HG03066 (cell line): ENCODE results near the gene TSGA10IP.

Source experiments
- ATAC-seq: cut with Tn5 transposase; IDR thresholded peaks from one replicate; pipeline ENCODE4 v1.9.1; 2021; ENCODE audit warnings: low read depth; ENCODE audit not compliant: unreplicated experiment

TSGA10IP gene

DNA sequence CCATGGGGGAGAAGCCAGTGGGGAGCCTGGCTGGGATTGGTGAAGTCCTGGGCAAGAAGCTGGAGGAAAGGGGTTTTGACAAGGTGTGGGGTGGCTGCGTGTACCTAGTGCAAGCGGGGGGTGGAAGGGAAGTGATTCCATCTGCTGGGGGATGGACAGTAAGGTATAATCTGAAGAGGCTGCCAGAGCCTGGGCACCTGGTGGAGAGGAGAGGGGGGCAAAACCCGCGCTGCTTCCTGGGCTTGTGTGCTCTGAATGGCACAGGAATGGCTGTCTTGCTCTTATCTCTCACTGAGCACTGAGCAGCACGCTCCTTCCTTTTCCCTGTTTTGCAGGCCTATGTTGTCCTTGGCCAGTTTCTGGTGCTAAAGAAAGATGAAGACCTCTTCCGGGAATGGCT, 58.0 kb downstream of the TSGA10IP start:
- ATAC-seq: no peak

DNA sequence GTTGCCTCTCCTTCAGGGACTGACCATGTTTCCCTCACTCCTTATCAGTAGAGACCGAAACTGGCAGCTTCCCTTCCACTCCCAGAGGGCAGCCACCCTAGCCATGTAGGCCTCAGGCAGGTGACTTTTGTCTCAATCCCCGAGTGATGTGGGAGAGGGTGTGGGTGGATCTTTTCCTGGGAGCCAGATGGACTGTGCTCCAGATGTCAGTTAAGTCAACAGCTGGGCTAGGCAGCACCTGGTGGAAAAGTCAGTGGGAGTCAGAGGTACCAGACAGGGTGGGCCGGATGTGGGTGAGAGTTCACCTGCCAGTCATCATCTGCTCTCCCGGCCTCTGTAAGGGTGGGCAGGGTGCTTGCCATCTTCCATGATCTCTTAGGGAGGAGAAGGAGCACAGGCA, 58.9 kb downstream of the TSGA10IP start:
- ATAC-seq: no peak

DNA sequence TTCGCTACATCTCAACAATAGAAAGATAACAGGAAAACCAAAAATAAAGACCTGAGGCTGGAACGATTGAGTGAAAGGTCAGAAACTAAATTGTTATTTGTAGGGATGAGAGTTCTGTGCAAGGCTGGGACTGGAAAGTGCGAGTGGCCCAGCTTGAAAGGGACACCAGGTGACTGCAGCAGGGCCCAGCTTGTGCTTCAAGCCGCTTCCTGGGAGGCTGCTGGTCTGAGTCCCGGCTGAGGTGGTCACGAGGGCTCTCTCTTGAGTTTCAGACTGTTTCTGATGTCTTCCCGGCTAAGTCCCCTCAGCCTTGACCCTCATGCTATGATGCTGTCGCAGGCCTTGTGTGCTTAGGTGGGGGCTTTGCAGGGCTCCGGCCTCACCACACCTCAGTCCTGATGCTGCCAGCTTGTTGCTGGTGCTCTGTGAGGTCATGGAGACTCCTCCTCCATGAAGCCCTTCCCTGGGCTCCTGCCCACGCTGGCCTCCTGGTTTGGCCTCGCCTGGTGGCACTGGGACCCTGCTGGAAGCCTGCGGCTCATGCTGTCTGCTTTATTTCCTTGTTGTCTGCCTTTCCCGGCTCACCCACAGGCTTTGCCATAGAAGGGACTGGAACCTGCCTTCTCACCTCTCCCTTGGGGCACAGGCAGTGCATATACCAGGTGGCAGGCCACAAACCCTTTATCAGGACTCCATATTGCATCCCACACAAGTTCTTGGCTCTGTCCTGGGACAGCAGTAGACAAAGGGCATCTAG, 61.0 kb downstream of the TSGA10IP start:
- ATAC-seq: no peak

DNA sequence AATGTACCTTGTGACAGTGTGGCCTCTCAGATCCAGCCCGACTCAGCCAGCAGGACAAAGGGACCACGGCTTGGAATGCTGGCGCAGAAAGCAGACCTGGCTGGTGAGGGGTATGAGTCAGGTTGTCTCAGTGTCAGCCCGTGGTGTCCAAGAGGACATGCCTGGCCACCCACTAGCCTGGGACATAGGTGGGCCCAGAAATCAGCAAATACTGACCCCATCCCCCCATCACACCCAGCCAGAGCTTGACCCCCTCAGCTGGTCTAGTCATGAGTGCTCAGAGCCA, 61.6 kb downstream of the TSGA10IP start:
- no peak for ATAC-seq

DNA sequence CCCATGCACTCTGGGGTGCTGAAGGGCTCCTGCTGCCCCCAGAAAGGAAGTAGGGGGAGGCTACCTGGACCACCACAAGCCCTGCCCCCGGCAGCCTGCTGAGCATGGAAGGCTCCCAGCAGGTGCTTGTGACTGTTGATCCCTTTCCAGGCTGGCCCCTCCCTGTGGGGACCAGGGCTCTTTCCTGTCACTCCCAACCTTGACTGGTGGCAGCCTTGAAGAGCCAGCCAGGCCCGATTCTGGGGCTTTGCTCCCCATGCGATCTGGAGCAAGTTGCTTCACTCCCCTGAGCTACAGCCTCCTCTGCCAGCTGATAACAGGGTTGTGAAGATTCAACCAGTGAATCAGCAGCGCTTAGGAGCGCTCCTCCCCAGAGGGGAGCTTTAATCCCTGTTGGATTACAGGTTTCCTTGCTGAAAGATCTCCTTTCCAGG, 61.9 kb downstream of the TSGA10IP start:
- no peak for ATAC-seq

DNA sequence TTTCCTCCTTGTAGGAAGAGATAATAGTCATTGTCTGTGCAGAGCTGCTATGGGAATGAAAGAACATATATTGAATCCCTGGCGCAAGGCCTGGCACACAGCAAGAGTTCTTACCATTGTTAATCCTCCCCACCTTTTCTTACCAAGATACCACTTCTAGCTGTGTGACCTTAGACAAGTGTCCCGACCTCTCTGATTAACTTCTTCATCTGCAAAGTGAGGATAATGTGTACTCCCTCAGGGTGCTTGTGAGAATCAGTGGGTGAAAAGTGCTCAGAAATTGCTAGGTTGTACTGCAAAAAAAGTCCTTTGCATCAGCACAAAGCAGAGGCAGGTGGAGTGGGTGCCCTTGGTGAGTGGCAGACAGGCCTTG, 62.8 kb downstream of the TSGA10IP start:
- ATAC-seq: no peak

DNA sequence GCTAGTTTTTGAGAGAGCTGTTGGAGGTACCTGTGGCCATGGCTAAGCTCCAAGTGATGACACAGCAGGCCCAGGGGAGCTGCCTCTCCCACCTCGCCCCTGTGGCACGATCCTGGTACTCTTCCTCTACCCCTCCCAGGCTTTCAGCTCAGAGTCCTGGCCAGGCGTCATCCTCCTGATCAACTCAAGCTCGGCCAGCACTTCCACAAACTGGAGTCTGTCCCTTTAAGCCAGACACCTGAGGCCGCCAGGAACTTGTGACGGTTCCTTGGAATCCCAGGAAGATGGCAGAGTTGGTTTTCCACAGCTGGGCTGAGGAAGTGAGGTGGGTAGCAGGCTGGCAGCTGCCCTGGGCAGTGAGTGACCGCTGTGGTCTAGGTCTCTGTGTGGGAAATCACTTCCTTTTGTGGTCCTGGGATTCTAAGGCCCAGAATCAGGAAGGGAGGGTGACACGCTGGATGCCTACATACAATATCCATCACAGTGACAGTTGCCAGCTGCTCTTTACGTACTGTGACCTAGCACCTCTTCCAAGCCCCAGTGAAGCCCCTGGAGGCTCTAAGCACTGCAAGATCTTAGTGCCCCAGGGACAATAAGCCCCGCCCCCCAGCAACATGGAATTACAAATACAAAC, 63.3 kb downstream of the TSGA10IP start:
- ATAC-seq: no peak
